Esophagus muscularis mucosa (tissue), 4 donors: ENCODE data around the gene CLIC3. TPM values are rescaled to one million over a fixed set of nuclear protein-coding genes. Genes with fewer than 3 reads are reported as not detected.

ENCODE experiments used
- DNase-seq: peaks from one replicate; pipeline ENCODE4 v3.0.0-alpha.2; 2017; ENCODE audit errors: extremely low spot score
- H3K27ac ChIP-seq, 4 donors: fragments of 200-600 bp; sonication (generic); replicated peaks in 1 of 4; 1 replicate in 3 of 4; 2 replicates in 1 of 4; pipeline ENCODE4 v1.5.1; 2016 to 2019; ENCODE audit warnings: mild to moderate bottlenecking in 1 of 4
- H3K27me3 ChIP-seq, 4 donors: fragments of 200-600 bp; sonication (generic); one replicate each; pipeline versions ENCODE4 v1.5.1 to v1.6.0; 2016 to 2019
- H3K36me3 ChIP-seq, 4 donors: fragments of 200-600 bp; sonication (generic); one replicate each; pipeline ENCODE4 v1.5.1; 2016 to 2019
- H3K4me1 ChIP-seq, 4 donors: fragments of 200-600 bp; sonication (generic); one replicate each; pipeline ENCODE4 v1.5.1; 2016 to 2019
- H3K4me3 ChIP-seq, 4 donors: fragments of 200-600 bp; sonication (generic); 1 replicate in 2 of 4; 2 replicates in 2 of 4; pipeline ENCODE4 v1.5.1; 2016 to 2019; ENCODE audit warnings: mild to moderate bottlenecking in 4 of 4, moderate library complexity in 1 of 4
- H3K9me3 ChIP-seq, 4 donors: fragments of 200-600 bp; sonication (generic); 1 replicate in 3 of 4; 2 replicates in 1 of 4; pipeline ENCODE4 v1.5.1; 2016 to 2019
- CTCF ChIP-seq, 3 experiments: fragments of 200-600 bp in 2 of 3; fragments of 450-650 bp in 1 of 3; sonication (generic) in 2 of 3; IDR thresholded peaks; one replicate each; pipeline ENCODE4 v1.5.1; 2017 to 2019; ENCODE audit warnings: antibody characterized with exemption in 3 of 3, mild to moderate bottlenecking in 2 of 3, moderate library complexity in 1 of 3
- EP300 ChIP-seq: sonication (generic); formaldehyde crosslinking; IDR thresholded peaks from one replicate; pipeline ENCODE4 v1.6.1; 2017; ENCODE audit warnings: antibody characterized with exemption
- POLR2A ChIP-seq: fragments of 450-650 bp; IDR thresholded peaks from one replicate; pipeline ENCODE4 v1.6.1; 2017; ENCODE audit warnings: antibody characterized with exemption, moderate library complexity, mild to moderate bottlenecking, low read depth
- POLR2AphosphoS5 ChIP-seq, 2 donors: sonication (generic); formaldehyde crosslinking; IDR thresholded peaks; one replicate each; pipeline ENCODE4 v1.6.1; 2017; ENCODE audit warnings: antibody characterized with exemption in 2 of 2
- WGBS: methylation state at CpG from one replicate; pipeline ENCODE4 v1.1.5; 2018; 5-methylcytosine and 5-hydroxymethylcytosine counted together
- intact Hi-C: fragments of 100-400 bp; cut with DNase I; formaldehyde crosslinking; loops from one replicate; pipeline ENCODE4 v1.15.1; 2023
- total RNA-seq, 4 donors: library from RNA; depleted of rRNA; stranded (reverse); fragments of >200 nt; gene quantifications; one replicate each; pipeline versions ENCODE4 v1.1.0 to v1.2.1, GENCODE V29; 2016

The CLIC3 gene
- total RNA-seq, 4 donors from 2014 or later, result 1.4 to 2.5 TPM; not detected in 2

GRCh38 chr9:136990242-136990911 is 6.0 kb downstream of the CLIC3 start:
- intact Hi-C loops, result loop anchor here (5.0 kb wide), 1 partner anchor 43 kb away; the partner anchor contains the start of gene C8G
- peaks cover 0 to 52% (median 15%) of the 10 kb centered on the region in 4 donors for H3K27me3 ChIP-seq
- no peak overlapping the region for H3K27ac ChIP-seq
- no peaks in the 10 kb centered on the region for H3K9me3 ChIP-seq
- DNase-seq, result no peak
- peaks cover 4 to 18% (median 14%) of the 10 kb centered on the region in 4 donors for H3K36me3 ChIP-seq
- H3K4me3 ChIP-seq, result no peak overlapping the region
- WGBS, result 82% methylated on average over 10 of the region's 10 CpGs
- H3K4me1 ChIP-seq, result peaks cover 21 to 43% (median 35%) of the 10 kb centered on the region in 4 donors
- TF ChIP-seq EP300, result no peak
- no peak for TF ChIP-seq POLR2A
- TF ChIP-seq POLR2AphosphoS5 (IDR thresholded peaks at IDR 0.05), result no peak
- no peak for TF ChIP-seq CTCF (IDR thresholded peaks at IDR 0.05)

GRCh38 chr9:136988872-136989271 is 7.5 kb downstream of the CLIC3 start:
- Histone ChIP-seq H3K4me3 (no peak overlapping the region), H3K4me1 (peaks cover 23 to 38% (median 32%) of the 10 kb centered on the region in 4 donors), H3K9me3 (no peaks in the 10 kb centered on the region), H3K27ac (no peak overlapping the region), H3K27me3 (peaks cover 0 to 52% (median 17%) of the 10 kb centered on the region in 4 donors), H3K36me3 (peaks cover 1 to 8% (median 5%) of the 10 kb centered on the region in 4 donors)
- WGBS, result 98% methylated on average over 3 of the region's 4 CpGs
- no peak for DNase-seq
- intact Hi-C loops, result no loop called here
- TF ChIP-seq POLR2AphosphoS5 (IDR thresholded peaks at IDR 0.05) (no peak), POLR2A (no peak), EP300 (no peak), CTCF (IDR thresholded peaks at IDR 0.05) (no peak)

GRCh38 chr9:136985853-136986252 is 10.5 kb downstream of the CLIC3 start:
- Histone ChIP-seq H3K9me3 (no peaks in the 10 kb centered on the region), H3K36me3 (no peaks in the 10 kb centered on the region), H3K4me3 (no peak overlapping the region), H3K27ac (no peak overlapping the region), H3K4me1 (peaks cover 14 to 26% (median 19%) of the 10 kb centered on the region in 4 donors), H3K27me3 (peaks cover 0 to 72% (median 17%) of the 10 kb centered on the region in 4 donors)
- intact Hi-C loops, result no loop called here
- TF ChIP-seq POLR2A (no peak), CTCF (IDR thresholded peaks at IDR 0.05) (no peak), POLR2AphosphoS5 (IDR thresholded peaks at IDR 0.05) (no peak), EP300 (no peak)
- 25% methylated on average over 22 of the region's 33 CpGs for WGBS
- no peak for DNase-seq

- 4% methylated on average over 7 of the region's 48 CpGs for WGBS
- H3K27me3 ChIP-seq, result peaks cover 0 to 73% (median 17%) of the 10 kb centered on the region in 4 donors
- TF ChIP-seq EP300, result no peak
- TF ChIP-seq POLR2AphosphoS5 (IDR thresholded peaks at IDR 0.05), result no peak
- TF ChIP-seq CTCF (IDR thresholded peaks at IDR 0.05), result no peak
- TF ChIP-seq POLR2A, result no peak
These were observed 11.3 kb downstream of the CLIC3 start for GRCh38 chr9:136985027-136985602.

More at GRCh38 chr9:136985027-136985602, 11.3 kb downstream of the CLIC3 start:
- Histone ChIP-seq H3K4me1 (peaks cover 14 to 33% (median 19%) of the 10 kb centered on the region in 4 donors), H3K36me3 (no peaks in the 10 kb centered on the region), H3K4me3 (no peak overlapping the region), H3K9me3 (no peaks in the 10 kb centered on the region), H3K27ac (no peak overlapping the region)
- no peak for DNase-seq
- intact Hi-C loops, result no loop called here
